ENCODE results near the gene RTN4R.
"Not testable (repeated sequence)": the region's sequence is repeated elsewhere in the genome, so short reads cannot be mapped to it uniquely, and the experiment has no call there.

DNA sequence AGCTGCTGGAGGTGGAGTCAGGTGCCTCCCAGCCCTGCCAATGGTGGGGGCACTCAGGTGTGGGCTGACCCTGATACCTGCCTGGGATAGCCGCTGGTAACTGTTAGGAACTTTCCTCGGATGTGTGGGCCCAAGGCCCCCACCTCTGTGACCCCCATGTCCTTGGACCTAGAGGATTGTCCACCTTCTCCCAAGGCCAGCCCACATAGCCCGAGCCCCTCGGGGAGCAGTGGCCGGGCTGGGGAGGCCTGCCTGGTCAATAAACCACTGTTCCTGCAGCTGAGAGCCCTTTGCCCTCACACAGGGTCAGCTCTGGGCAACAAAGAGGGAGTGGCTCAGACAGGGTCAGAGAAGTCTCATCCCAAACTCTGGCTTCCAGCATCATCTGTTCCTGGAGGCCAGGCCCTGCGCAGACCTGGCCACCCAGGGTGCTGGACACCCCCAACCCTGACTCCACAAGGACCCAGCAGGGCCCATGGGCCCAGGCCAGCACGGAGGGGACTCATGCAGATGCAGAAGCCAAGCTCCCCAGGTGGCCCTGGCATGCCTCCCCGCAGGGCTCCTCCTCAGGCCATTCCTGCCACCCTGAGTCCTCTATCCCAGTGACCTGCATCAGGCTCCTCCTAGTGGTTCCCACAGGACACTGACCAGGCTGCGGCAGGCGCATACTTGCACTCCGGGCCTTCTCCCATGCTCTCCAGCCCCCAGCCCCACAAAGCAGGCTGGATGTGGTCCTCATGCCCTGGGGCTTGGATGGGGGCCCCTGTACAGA is 45.4 kb upstream of the RTN4R start:
- TF ChIP-seq, protein P1, sequence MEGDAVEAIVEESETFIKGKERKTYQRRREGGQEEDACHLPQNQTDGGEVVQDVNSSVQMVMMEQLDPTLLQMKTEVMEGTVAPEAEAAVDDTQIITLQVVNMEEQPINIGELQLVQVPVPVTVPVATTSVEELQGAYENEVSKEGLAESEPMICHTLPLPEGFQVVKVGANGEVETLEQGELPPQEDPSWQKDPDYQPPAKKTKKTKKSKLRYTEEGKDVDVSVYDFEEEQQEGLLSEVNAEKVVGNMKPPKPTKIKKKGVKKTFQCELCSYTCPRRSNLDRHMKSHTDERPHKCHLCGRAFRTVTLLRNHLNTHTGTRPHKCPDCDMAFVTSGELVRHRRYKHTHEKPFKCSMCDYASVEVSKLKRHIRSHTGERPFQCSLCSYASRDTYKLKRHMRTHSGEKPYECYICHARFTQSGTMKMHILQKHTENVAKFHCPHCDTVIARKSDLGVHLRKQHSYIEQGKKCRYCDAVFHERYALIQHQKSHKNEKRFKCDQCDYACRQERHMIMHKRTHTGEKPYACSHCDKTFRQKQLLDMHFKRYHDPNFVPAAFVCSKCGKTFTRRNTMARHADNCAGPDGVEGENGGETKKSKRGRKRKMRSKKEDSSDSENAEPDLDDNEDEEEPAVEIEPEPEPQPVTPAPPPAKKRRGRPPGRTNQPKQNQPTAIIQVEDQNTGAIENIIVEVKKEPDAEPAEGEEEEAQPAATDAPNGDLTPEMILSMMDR (IDR thresholded peaks at IDR 0.05) = not testable (repeated sequence)
- TF ChIP-seq EZH2 (IDR thresholded peaks at IDR 0.05; ENCODE audit: borderline replicate concordance, insufficient read depth, low read depth, low read length, poor library complexity, severe bottlenecking) = not testable (repeated sequence)
